Mesenchymal stem cell (in vitro differentiated cells and primary cell): Measurements from ENCODE around the gene CSNK1D.

ENCODE experiments used
- DNase-seq: peaks from one replicate; pipeline ENCODE4 v3.0.0-alpha.2; 2013
- H2AFZ ChIP-seq: one replicate; pipeline ENCODE4 v1.6.1; 2013; ENCODE audit warnings: low read depth, mild to moderate bottlenecking, control low read depth, inconsistent platforms, low read length, moderate library complexity
- H2AK5ac ChIP-seq: 2 replicates; pipeline ENCODE4 v1.6.1; 2013; ENCODE audit warnings: low read length, moderate library complexity, mild to moderate bottlenecking, inconsistent platforms; ENCODE audit not compliant: severe bottlenecking
- H2BK120ac ChIP-seq: one replicate; pipeline ENCODE4 v1.6.1; 2013; ENCODE audit warnings: low read depth, mild to moderate bottlenecking, inconsistent platforms, low read length, moderate library complexity
- H2BK12ac ChIP-seq, 2 experiments: one replicate each; pipeline ENCODE4 v1.6.1; 2013; ENCODE audit warnings: inconsistent platforms in 2 of 2, low read length in 2 of 2, mild to moderate bottlenecking in 2 of 2, moderate library complexity in 2 of 2, control low read depth in 1 of 2
- H2BK15ac ChIP-seq: one replicate; pipeline ENCODE4 v1.6.1; 2013; ENCODE audit warnings: mild to moderate bottlenecking, low read depth, inconsistent platforms; ENCODE audit not compliant: poor library complexity, severe bottlenecking
- H2BK5ac ChIP-seq: 2 replicates; pipeline ENCODE4 v1.6.1; 2013; ENCODE audit warnings: low read depth, mild to moderate bottlenecking, low read length, control low read depth, inconsistent platforms; ENCODE audit not compliant: poor library complexity, severe bottlenecking
- H3K14ac ChIP-seq, 2 experiments: one replicate each; pipeline ENCODE4 v1.6.1; 2013; ENCODE audit warnings: inconsistent platforms in 2 of 2, low read length in 2 of 2, control low read depth in 1 of 2, mild to moderate bottlenecking in 1 of 2, moderate library complexity in 1 of 2
- H3K18ac ChIP-seq, 2 experiments: one replicate each; pipeline ENCODE4 v1.6.1; 2013; ENCODE audit warnings: inconsistent platforms in 2 of 2, low read length in 2 of 2, control low read depth in 1 of 2, low read depth in 1 of 2, mild to moderate bottlenecking in 1 of 2
- H3K23ac ChIP-seq, 2 experiments: one replicate each; pipeline ENCODE4 v1.6.1; 2013; ENCODE audit warnings: inconsistent platforms in 2 of 2, low read length in 2 of 2, mild to moderate bottlenecking in 2 of 2, moderate library complexity in 2 of 2, control low read depth in 1 of 2
- H3K27ac ChIP-seq: 2 replicates; pipeline ENCODE4 v1.5.1; 2013; ENCODE audit warnings: mild to moderate bottlenecking, moderate library complexity, low read length, control low read depth, inconsistent platforms; ENCODE audit not compliant: poor library complexity, severe bottlenecking
- H3K27me3 ChIP-seq, 2 experiments: 2 replicates each; pipeline versions ENCODE4 v1.6.1 to v1.7.0; 2013; ENCODE audit warnings: low read length in 2 of 2, mild to moderate bottlenecking in 2 of 2, moderate library complexity in 2 of 2, control low read depth in 1 of 2, inconsistent platforms in 1 of 2; ENCODE audit not compliant: control insufficient read depth in 1 of 2, insufficient read depth in 1 of 2
- H3K36me3 ChIP-seq, 2 experiments: 2 replicates each; pipeline versions ENCODE4 v1.6.1 to v1.7.0; 2013; ENCODE audit warnings: low read length in 2 of 2, control low read depth in 1 of 2, inconsistent platforms in 1 of 2, low read depth in 1 of 2, mild to moderate bottlenecking in 1 of 2; ENCODE audit not compliant: insufficient read depth in 2 of 2, control insufficient read depth in 1 of 2
- H3K4ac ChIP-seq, 2 experiments: one replicate each; pipeline ENCODE4 v1.6.1; 2013; ENCODE audit warnings: inconsistent platforms in 2 of 2, low read length in 2 of 2, mild to moderate bottlenecking in 2 of 2, moderate library complexity in 2 of 2, control low read depth in 1 of 2, low read depth in 1 of 2
- H3K4me1 ChIP-seq: 2 replicates; pipeline ENCODE4 v1.6.1; 2013; ENCODE audit warnings: low read depth, low read length, control low read depth; ENCODE audit not compliant: control insufficient read depth, insufficient read depth
- H3K4me2 ChIP-seq: 2 replicates; pipeline ENCODE4 v1.6.1; 2013; ENCODE audit warnings: low read length, mild to moderate bottlenecking, inconsistent platforms; ENCODE audit not compliant: poor library complexity, severe bottlenecking
- H3K4me3 ChIP-seq, 2 experiments: 2 replicates each; pipeline versions ENCODE4 v1.5.1 to v1.7.0; 2013; ENCODE audit warnings: low read length in 2 of 2, mild to moderate bottlenecking in 2 of 2, control low read depth in 1 of 2, low read depth in 1 of 2; ENCODE audit not compliant: insufficient read depth in 1 of 2
- H3K79me1 ChIP-seq: replicated peaks from 2 replicates; pipeline ENCODE4 v1.6.1; 2013; ENCODE audit warnings: mild to moderate bottlenecking, control low read depth, low read length, inconsistent platforms; ENCODE audit not compliant: poor library complexity, severe bottlenecking
- H3K9ac ChIP-seq: 2 replicates; pipeline ENCODE4 v1.7.0; 2013; ENCODE audit warnings: mild to moderate bottlenecking, low read length, moderate library complexity
- H3K9me3 ChIP-seq: 2 replicates; pipeline ENCODE4 v1.7.0; 2013; ENCODE audit warnings: mild to moderate bottlenecking, low read length; ENCODE audit not compliant: control insufficient read depth
- H4K8ac ChIP-seq: one replicate; pipeline ENCODE4 v1.6.1; 2013; ENCODE audit warnings: inconsistent platforms, mild to moderate bottlenecking, low read length, moderate library complexity
- H4K91ac ChIP-seq: one replicate; pipeline ENCODE4 v1.6.1; 2013; ENCODE audit warnings: mild to moderate bottlenecking, low read length, inconsistent platforms
- WGBS: methylation state at CpG from one replicate; pipeline ENCODE4 v1.1.7; 2013; ENCODE audit warnings: mixed read lengths; 5-methylcytosine and 5-hydroxymethylcytosine counted together

The CSNK1D gene

GRCh38 chr17:82275326-82275725 lies 1.8 kb upstream of the CSNK1D start:
- H2BK120ac ChIP-seq, result no peak overlapping the region
- no peaks in the 10 kb centered on the region for H3K27me3 ChIP-seq
- H3K4me3 ChIP-seq, result no peak overlapping the region
- H4K91ac ChIP-seq, result no peak overlapping the region
- H3K79me1 ChIP-seq, result peaks cover 8% of the 10 kb centered on the region
- no peaks in the 10 kb centered on the region for H3K9me3 ChIP-seq
- no peak overlapping the region for H3K4ac ChIP-seq
- no peak overlapping the region for H2BK15ac ChIP-seq
- no peak overlapping the region for H2AFZ ChIP-seq
- no peak overlapping the region for H3K14ac ChIP-seq
- no peak overlapping the region for H2BK12ac ChIP-seq
- peaks cover 17% of the 10 kb centered on the region for H3K4me1 ChIP-seq
- DNase-seq, result no peak
- 95% methylated on average over 14 of the region's 14 CpGs for WGBS
- H3K36me3 ChIP-seq, result peaks cover 22 to 23% of the 10 kb centered on the region in 2 experiments
- no peak overlapping the region for H3K4me2 ChIP-seq
- no peak overlapping the region for H3K27ac ChIP-seq
- no peak overlapping the region for H4K8ac ChIP-seq
- no peak overlapping the region for H3K9ac ChIP-seq
- H2AK5ac ChIP-seq, result no peak overlapping the region
- H3K18ac ChIP-seq, result no peak overlapping the region
- H3K23ac ChIP-seq, result no peak overlapping the region
- H2BK5ac ChIP-seq, result no peak overlapping the region

- no peak for DNase-seq
- Histone ChIP-seq H2BK5ac (no peak overlapping the region), H3K4me1 (peaks cover 25% of the 10 kb centered on the region), H2BK12ac (no peak overlapping the region), H3K18ac (peak overlapping the region in 1 of 2 experiments; percentile 14), H2BK120ac (no peak overlapping the region), H3K27ac (no peak overlapping the region), H3K27me3 (no peaks in the 10 kb centered on the region), H4K8ac (peak overlapping the region; percentile 82), H3K36me3 (peaks cover 31 to 32% of the 10 kb centered on the region in 2 experiments), H3K4me3 (peak overlapping the region; percentile 48 to 93), H3K9ac (peak overlapping the region; percentile 89), H2AFZ (peak overlapping the region; percentile 49), H3K9me3 (no peaks in the 10 kb centered on the region), H3K14ac (no peak overlapping the region), H3K23ac (no peak overlapping the region), H3K4me2 (peak overlapping the region; percentile 60), H2AK5ac (no peak overlapping the region), H4K91ac (peak overlapping the region; percentile 72), H3K79me1 (peaks cover 8% of the 10 kb centered on the region), H3K4ac (peak overlapping the region in 1 of 2 experiments; percentile 88), H2BK15ac (no peak overlapping the region)
- WGBS, result 88% methylated on average over 27 of the region's 27 CpGs
Observed at GRCh38 chr17:82274134-82275020, 877 bp upstream of the CSNK1D start.

GRCh38 chr17:82272495-82273326 lies 789 bp downstream of the CSNK1D start:
- Histone ChIP-seq H3K9me3 (no peaks in the 10 kb centered on the region), H3K36me3 (peaks cover 26 to 30% of the 10 kb centered on the region in 2 experiments), H3K4me1 (peaks cover 38% of the 10 kb centered on the region), H2BK12ac (no peak overlapping the region), H3K14ac (peak overlapping the region; percentile 74 to 91), H2BK120ac (peak overlapping the region; percentile 96), H2AK5ac (no peak overlapping the region), H4K91ac (peak overlapping the region; percentile 78), H3K23ac (no peak overlapping the region), H3K4me3 (peak overlapping the region; percentile 88 to 94), H3K18ac (peak overlapping the region; percentile 66 to 91), H2BK5ac (peak overlapping the region; percentile 63), H2BK15ac (peak overlapping the region; percentile 71), H3K4me2 (peak overlapping the region; percentile 77), H3K9ac (peak overlapping the region; percentile 89), H3K79me1 (peaks cover 8% of the 10 kb centered on the region), H4K8ac (peak overlapping the region; percentile 92), H3K27me3 (no peaks in the 10 kb centered on the region), H2AFZ (peak overlapping the region; percentile 92), H3K27ac (peak overlapping the region; percentile 23), H3K4ac (peak overlapping the region; percentile 24 to 98)
- 0% methylated on average over 35 of the region's 57 CpGs for WGBS
- no peak for DNase-seq

- no peak overlapping the region for H2BK120ac ChIP-seq
Observed at GRCh38 chr17:82271401-82271800, 2.1 kb downstream of the CSNK1D start.

More at GRCh38 chr17:82271401-82271800, 2.1 kb downstream of the CSNK1D start:
- Histone ChIP-seq H2BK5ac (no peak overlapping the region), H3K9ac (peak overlapping the region; percentile 11), H2BK12ac (no peak overlapping the region), H3K79me1 (peaks cover 8% of the 10 kb centered on the region), H2BK15ac (no peak overlapping the region), H3K4me2 (no peak overlapping the region), H3K14ac (no peak overlapping the region), H3K4me3 (peak overlapping the region in 1 of 2 experiments; percentile 94), H3K18ac (no peak overlapping the region), H3K9me3 (no peaks in the 10 kb centered on the region), H3K4me1 (peaks cover 47% of the 10 kb centered on the region), H4K91ac (no peak overlapping the region), H3K27me3 (no peaks in the 10 kb centered on the region), H3K36me3 (peaks cover 26 to 29% of the 10 kb centered on the region in 2 experiments), H2AFZ (no peak overlapping the region), H3K27ac (no peak overlapping the region), H2AK5ac (no peak overlapping the region), H3K23ac (no peak overlapping the region), H3K4ac (no peak overlapping the region), H4K8ac (no peak overlapping the region)
- 95% methylated on average over 6 of the region's 6 CpGs for WGBS
- no peak for DNase-seq
